Progenitor cell of endocrine pancreas (in vitro differentiated cells): ENCODE data around the gene TMTC1. TPM values are rescaled to one million over a fixed set of nuclear protein-coding genes. Genes with fewer than 3 reads are reported as not detected.

ENCODE experiments used
- DNase-seq: peaks from one replicate; pipeline ENCODE4 v3.0.0; 2021; ENCODE audit warnings: low spot score; ENCODE audit not compliant: unreplicated experiment
- H3K27ac Mint-ChIP-seq: 2 replicates; pipeline ENCODE4 v1.8.0; 2021; ENCODE audit warnings: mild to moderate bottlenecking, moderate library complexity, mixed read lengths
- H3K27me3 Mint-ChIP-seq: 2 replicates; pipeline ENCODE4 v1.8.0; 2021; ENCODE audit warnings: mixed read lengths
- H3K36me3 Mint-ChIP-seq: 2 replicates; pipeline ENCODE4 v1.8.0; 2022; ENCODE audit warnings: mixed read lengths; ENCODE audit not compliant: insufficient read depth
- H3K4me1 Mint-ChIP-seq: 2 replicates; pipeline ENCODE4 v1.8.0; 2021; ENCODE audit warnings: low read depth, mixed read lengths
- H3K4me3 Mint-ChIP-seq: 2 replicates; pipeline ENCODE4 v1.8.0; 2021; ENCODE audit warnings: low read depth, mild to moderate bottlenecking, moderate library complexity, mixed read lengths
- H3K9me3 Mint-ChIP-seq: 2 replicates; pipeline ENCODE4 v1.8.0; 2021; ENCODE audit warnings: low read depth, mixed read lengths
- CTCF ChIP-seq: fragments of 200-600 bp; sonication (generic); IDR thresholded peaks from one replicate; pipeline ENCODE4 v1.5.0; 2021; ENCODE audit warnings: antibody characterized with exemption, mild to moderate bottlenecking; ENCODE audit not compliant: unreplicated experiment
- total RNA-seq: library from RNA; stranded (reverse); gene quantifications from 2 replicates; pipeline ENCODE4 v1.2.1, GENCODE V29; 2021

Gene TMTC1
- total RNA-seq, 1 donor from 2014 or later, result 19.2 TPM

DNA sequence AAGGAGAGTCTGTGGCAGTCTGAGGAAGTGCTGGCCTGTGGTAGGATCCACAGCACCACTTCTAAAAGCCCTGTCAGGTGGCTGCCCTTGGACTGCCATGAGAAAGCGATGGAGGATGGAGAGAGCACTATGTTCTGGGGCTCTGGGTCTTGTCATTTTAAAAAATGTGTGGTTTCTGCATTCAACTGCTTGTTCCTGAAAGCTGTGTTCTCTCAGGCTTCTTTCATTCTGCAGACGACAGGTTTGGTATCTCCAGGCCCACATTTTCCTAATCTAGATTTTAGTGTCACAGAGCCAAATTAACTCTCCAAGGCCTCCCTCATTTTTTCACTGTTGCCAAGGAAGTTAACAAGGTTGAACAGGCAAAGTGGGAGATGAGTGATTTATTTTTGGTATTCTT is 296.8 kb downstream of the TMTC1 start:
- no peak overlapping the region for H3K27ac Mint-ChIP-seq
- H3K9me3 Mint-ChIP-seq, result no peaks in the 10 kb centered on the region
- H3K4me1 Mint-ChIP-seq, result peaks cover 3% of the 10 kb centered on the region
- no peaks in the 10 kb centered on the region for H3K27me3 Mint-ChIP-seq
- H3K4me3 Mint-ChIP-seq, result no peak overlapping the region
- H3K36me3 Mint-ChIP-seq, result no peaks in the 10 kb centered on the region
- TF ChIP-seq CTCF, result no peak
- DNase-seq, result no peak

GRCh38 chr12:29463198-29463597 is 320.5 kb downstream of the TMTC1 start:
- H3K27ac Mint-ChIP-seq, result no peak overlapping the region
- H3K4me3 Mint-ChIP-seq, result no peak overlapping the region
- no peaks in the 10 kb centered on the region for H3K27me3 Mint-ChIP-seq
- no peak for TF ChIP-seq CTCF
- H3K9me3 Mint-ChIP-seq, result peaks cover 12% of the 10 kb centered on the region
- DNase-seq, result no peak
- peaks cover 3% of the 10 kb centered on the region for H3K4me1 Mint-ChIP-seq
- H3K36me3 Mint-ChIP-seq, result no peaks in the 10 kb centered on the region

- TF ChIP-seq CTCF, result no peak
- Mint-ChIP-seq H3K4me3 (no peak overlapping the region), H3K27ac (no peak overlapping the region), H3K9me3 (peaks cover 14% of the 10 kb centered on the region), H3K36me3 (peaks cover 2% of the 10 kb centered on the region), H3K4me1 (peaks cover 3% of the 10 kb centered on the region), H3K27me3 (no peaks in the 10 kb centered on the region)
- DNase-seq, result no peak
Measured at GRCh38 chr12:29460082-29460481, 323.7 kb downstream of the TMTC1 start.

DNA sequence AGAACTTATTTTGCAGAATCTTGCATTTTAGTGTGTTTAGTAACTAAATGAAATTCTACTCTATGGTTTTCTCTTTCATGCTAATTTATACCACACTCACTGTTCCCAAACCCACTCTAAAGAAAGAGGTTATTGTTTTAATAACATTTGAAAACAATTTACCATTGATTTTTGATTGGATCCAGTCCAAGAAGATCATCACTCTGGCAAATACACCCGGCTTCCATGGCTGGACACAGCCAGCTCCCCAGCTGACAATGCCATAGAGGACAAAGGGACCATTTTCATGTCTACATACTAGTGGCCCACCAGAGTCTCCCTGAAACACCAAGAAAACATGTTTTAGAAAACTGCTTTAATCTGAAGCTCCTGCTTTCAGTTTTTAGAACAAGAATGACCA is 328.7 kb downstream of the TMTC1 start:
- TF ChIP-seq CTCF, result no peak
- peaks cover 2% of the 10 kb centered on the region for H3K36me3 Mint-ChIP-seq
- H3K9me3 Mint-ChIP-seq, result peaks cover 14% of the 10 kb centered on the region
- H3K27ac Mint-ChIP-seq, result no peak overlapping the region
- no peak overlapping the region for H3K4me3 Mint-ChIP-seq
- no peaks in the 10 kb centered on the region for H3K4me1 Mint-ChIP-seq
- no peak for DNase-seq
- no peaks in the 10 kb centered on the region for H3K27me3 Mint-ChIP-seq

DNA sequence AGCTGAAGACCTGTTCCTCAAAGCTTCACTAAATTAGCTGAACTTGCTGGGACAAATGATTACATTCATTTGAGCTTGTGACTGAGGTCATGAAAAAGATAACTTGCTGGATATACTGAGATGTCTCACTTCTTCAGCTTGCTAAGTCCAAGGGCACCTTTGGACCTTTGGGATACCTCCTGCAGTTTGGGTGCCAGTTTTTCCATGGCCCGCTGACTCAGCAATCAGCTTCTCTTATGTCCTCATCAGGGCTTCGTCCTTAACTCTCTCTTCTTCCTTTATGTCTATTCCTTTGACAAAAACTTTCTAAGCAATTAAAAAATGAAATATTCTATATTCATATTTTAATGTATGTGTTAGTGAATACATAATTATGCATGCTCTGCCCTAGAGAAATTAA is 331.9 kb downstream of the TMTC1 start:
- no peak overlapping the region for H3K4me3 Mint-ChIP-seq
- peaks cover 7% of the 10 kb centered on the region for H3K4me1 Mint-ChIP-seq
- H3K36me3 Mint-ChIP-seq, result peaks cover 2% of the 10 kb centered on the region
- no peak for DNase-seq
- H3K9me3 Mint-ChIP-seq, result peaks cover 6% of the 10 kb centered on the region
- H3K27ac Mint-ChIP-seq, result no peak overlapping the region
- H3K27me3 Mint-ChIP-seq, result no peaks in the 10 kb centered on the region
- no peak for TF ChIP-seq CTCF
